SK-N-SH (cell line): ENCODE data around the gene DCK.

Source experiments
- GATA2 ChIP-seq: sonication (generic); formaldehyde crosslinking; IDR thresholded peaks from 2 replicates; pipeline ENCODE4 v1.5.0; 2020; ENCODE audit warnings: mild to moderate bottlenecking, missing genetic modification reagents
- JUND ChIP-seq: IDR thresholded peaks from 2 replicates; pipeline ENCODE4 v1.4.0; 2012
- RAD21 ChIP-seq: IDR thresholded peaks from 2 replicates; pipeline ENCODE4 v1.6.1; 2012; ENCODE audit warnings: mild to moderate bottlenecking, low read length
- SMC3 ChIP-seq: IDR thresholded peaks from 2 replicates; pipeline ENCODE4 v1.6.1; 2012; ENCODE audit warnings: low read depth, low read length, improper control_type of control experiment
- TF ChIP-seq, protein P1 (sequence below): fragments of 200-600 bp; sonication (generic); IDR thresholded peaks from 2 replicates; pipeline ENCODE4 v1.6.1; 2017; ENCODE audit warnings: antibody characterized with exemption, mild to moderate bottlenecking, moderate library complexity

DNA sequence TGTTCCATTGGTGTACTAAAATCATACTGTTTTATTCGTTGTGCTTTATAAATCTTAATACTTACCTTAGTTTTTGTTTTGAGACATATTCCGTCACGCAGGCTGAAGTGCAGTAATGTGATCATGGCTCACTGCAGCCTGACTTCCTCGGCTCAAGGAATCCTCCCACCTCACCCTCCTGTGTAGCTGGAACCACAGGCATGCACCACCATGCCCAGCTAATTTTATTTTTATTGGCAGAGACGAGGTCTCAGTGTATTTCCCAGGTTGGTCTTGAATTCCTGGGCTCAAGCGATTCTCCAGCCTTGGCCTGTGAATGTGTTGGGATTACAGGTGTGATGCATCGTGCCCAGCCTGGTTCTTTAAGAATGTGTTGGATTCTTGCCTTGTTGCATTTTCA lies 24.4 kb upstream of the DCK start:
- TF ChIP-seq, protein P1, sequence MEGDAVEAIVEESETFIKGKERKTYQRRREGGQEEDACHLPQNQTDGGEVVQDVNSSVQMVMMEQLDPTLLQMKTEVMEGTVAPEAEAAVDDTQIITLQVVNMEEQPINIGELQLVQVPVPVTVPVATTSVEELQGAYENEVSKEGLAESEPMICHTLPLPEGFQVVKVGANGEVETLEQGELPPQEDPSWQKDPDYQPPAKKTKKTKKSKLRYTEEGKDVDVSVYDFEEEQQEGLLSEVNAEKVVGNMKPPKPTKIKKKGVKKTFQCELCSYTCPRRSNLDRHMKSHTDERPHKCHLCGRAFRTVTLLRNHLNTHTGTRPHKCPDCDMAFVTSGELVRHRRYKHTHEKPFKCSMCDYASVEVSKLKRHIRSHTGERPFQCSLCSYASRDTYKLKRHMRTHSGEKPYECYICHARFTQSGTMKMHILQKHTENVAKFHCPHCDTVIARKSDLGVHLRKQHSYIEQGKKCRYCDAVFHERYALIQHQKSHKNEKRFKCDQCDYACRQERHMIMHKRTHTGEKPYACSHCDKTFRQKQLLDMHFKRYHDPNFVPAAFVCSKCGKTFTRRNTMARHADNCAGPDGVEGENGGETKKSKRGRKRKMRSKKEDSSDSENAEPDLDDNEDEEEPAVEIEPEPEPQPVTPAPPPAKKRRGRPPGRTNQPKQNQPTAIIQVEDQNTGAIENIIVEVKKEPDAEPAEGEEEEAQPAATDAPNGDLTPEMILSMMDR: no peak
- TF ChIP-seq RAD21: no peak
- TF ChIP-seq GATA2 (CRISPR knock-in tag): no peak
- no peak for TF ChIP-seq SMC3
- TF ChIP-seq JUND: no peak
